Activated T-cell treated with anti-CD3 and anti-CD28 coated beads, Interleukin-2, amount 50 U/mL, for 72 hours (primary cell): ENCODE measurements around the gene ACSM2B. TPM values are rescaled to one million over a fixed set of nuclear protein-coding genes. Genes with fewer than 3 reads are reported as not detected.
"Not testable (repeated sequence)": the region's sequence is repeated elsewhere in the genome, so short reads cannot be mapped to it uniquely, and the experiment has no call there.

Experiments
- ATAC-seq, 2 donors: fragments of 150-1000 bp; cut with Tn5 transposase; replicated peaks in 1 of 2; 2 replicates each; pipeline ENCODE4 v1.10.0; 2021; ENCODE audit warnings: moderate library complexity in 2 of 2, mild to moderate bottlenecking in 1 of 2
- DNase-seq, 2 donors: peaks; one replicate each; pipeline ENCODE4 v3.0.0; 2021 to 2022; ENCODE audit warnings: mixed read lengths in 1 of 2
- H3K27ac Mint-ChIP-seq: one replicate; pipeline ENCODE4 v1.8.0; 2022; ENCODE audit warnings: mild to moderate bottlenecking, moderate library complexity, mixed read lengths
- H3K27me3 Mint-ChIP-seq: one replicate; pipeline ENCODE4 v1.8.0; 2022; ENCODE audit warnings: low read depth, mixed read lengths
- H3K36me3 Mint-ChIP-seq, 2 donors: one replicate each; pipeline ENCODE4 v1.8.0; 2022; ENCODE audit warnings: mixed read lengths in 2 of 2, mild to moderate bottlenecking in 1 of 2; ENCODE audit not compliant: insufficient read depth in 2 of 2
- H3K4me1 Mint-ChIP-seq: one replicate; pipeline ENCODE4 v1.8.0; 2022; ENCODE audit warnings: low read depth, mixed read lengths
- H3K4me3 Mint-ChIP-seq, 2 donors: one replicate each; pipeline ENCODE4 v1.8.0; 2022; ENCODE audit warnings: mild to moderate bottlenecking in 2 of 2, mixed read lengths in 2 of 2, moderate library complexity in 2 of 2
- H3K9me3 Mint-ChIP-seq, 2 donors: one replicate each; pipeline ENCODE4 v1.8.0; 2022; ENCODE audit warnings: mixed read lengths in 2 of 2
- total RNA-seq, 2 donors: library from RNA; stranded (reverse); gene quantifications; one replicate each; pipeline ENCODE4 v1.2.3, GENCODE V29; 2022

ACSM2B gene
- total RNA-seq, 2 donors from 2014 or later, result 0.10 TPM; not detected in 1

DNA sequence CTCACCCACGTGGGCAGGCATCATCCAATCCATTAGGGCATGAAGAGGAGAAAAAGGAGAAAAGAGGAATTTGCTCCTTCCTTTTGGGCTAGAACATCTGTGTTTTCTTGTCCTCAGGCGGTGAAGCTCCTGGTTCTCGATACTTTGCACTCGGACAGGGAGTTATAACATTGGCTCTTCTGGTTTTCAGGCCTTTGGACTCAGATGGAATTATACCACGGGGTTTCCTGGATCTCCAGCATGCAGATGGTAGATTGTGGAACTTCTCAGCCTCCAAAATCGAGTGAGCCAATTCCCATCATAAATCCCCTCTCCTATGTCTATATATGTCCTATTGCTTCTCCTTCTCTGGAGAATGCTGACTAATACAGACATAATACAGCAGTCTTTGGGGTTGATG lies 9.9 kb upstream of the ACSM2B start:
- not testable (repeated sequence) for H3K9me3 Mint-ChIP-seq, H3K27me3 Mint-ChIP-seq, H3K4me1 Mint-ChIP-seq, DNase-seq, H3K36me3 Mint-ChIP-seq, ATAC-seq, H3K4me3 Mint-ChIP-seq, H3K27ac Mint-ChIP-seq

DNA sequence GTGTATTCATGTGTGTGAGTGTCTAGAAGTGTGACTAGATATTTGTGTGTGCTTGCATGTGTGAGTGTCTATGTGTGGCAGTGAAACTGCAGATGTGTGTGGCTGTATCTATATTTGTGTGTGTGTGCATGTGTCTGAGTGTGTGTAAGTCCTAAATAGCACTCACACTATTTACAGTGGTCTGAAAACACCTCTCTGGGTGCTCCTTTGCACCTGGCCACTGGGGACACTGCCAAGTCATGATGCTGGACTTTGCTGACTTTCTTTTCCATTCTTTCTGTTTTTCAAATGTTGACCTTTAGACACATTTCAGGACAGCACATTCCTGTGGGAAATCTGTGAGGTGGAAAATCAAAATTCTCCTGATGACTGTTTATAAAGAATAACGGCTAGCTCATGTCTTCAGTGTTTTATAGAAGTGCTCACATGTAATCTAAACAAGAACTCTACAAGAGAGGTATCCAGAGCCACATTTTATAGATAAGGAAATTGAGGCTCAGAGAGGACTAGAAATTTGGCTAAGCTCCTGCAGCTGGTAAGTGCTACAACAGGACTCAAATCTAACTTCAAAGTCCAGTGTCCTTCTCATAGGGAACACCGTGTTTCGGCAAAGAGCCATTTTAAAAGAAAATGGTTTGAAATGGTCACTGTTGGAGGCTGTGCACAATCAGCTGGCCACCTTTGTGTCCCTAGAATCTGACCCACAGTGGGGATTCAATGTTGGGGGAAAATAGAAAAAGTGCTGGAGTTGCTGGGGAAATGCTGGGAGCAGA lies 4.5 kb upstream of the ACSM2B start:
- not testable (repeated sequence) for H3K36me3 Mint-ChIP-seq, H3K4me3 Mint-ChIP-seq

DNA sequence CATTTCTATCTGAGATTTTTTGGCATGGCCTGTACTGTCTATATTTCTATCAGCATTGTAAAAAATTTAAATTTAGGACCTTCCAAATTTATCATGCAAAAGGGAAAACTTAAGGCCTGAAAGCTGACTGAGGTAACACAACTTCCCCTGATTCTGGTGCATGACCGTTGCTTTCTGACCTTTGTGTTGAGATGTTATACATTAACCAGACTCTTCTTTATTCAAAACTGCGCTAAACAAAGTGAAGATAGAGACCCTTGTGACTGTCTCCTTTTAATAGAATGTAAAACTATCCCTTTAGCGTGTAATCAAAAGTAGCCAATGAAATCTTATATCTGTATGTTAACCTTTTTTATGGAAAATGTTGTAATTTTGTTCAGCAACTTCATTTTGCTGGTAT lies 1.9 kb upstream of the ACSM2B start:
- H3K9me3 Mint-ChIP-seq, H3K4me1 Mint-ChIP-seq, H3K36me3 Mint-ChIP-seq, DNase-seq, ATAC-seq, H3K4me3 Mint-ChIP-seq, H3K27me3 Mint-ChIP-seq, H3K27ac Mint-ChIP-seq: not testable (repeated sequence)

More for the DNA sequence above, 4.5 kb upstream of the ACSM2B start:
- not testable (repeated sequence) for H3K27ac Mint-ChIP-seq, H3K4me1 Mint-ChIP-seq, H3K9me3 Mint-ChIP-seq, DNase-seq, ATAC-seq, H3K27me3 Mint-ChIP-seq

GRCh38 chr16:20569117-20569651 lies 7.0 kb downstream of the ACSM2B start:
- H3K36me3 Mint-ChIP-seq, H3K27me3 Mint-ChIP-seq, ATAC-seq, DNase-seq, H3K27ac Mint-ChIP-seq, H3K4me1 Mint-ChIP-seq, H3K4me3 Mint-ChIP-seq, H3K9me3 Mint-ChIP-seq: not testable (repeated sequence)

DNA sequence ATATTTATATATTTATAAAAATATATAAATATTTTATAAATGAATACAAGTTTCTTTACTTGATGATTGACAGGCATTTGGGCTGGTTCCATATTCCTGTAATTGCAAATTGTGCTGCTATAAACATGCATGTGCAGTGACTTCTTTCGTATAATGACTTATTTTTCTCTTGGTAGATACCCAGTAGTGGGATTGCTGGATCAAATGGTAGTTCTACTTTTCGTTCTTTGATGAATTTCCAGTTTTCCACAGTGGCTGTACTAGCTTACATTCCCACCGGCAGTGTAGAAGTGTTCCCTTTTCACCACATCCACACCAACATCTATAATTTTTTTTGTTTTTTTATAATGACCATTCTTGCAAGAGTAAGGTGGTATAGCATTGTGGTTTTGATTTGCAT lies 7.8 kb downstream of the ACSM2B start:
- no peaks in the 10 kb centered on the region for H3K36me3 Mint-ChIP-seq
- H3K27me3 Mint-ChIP-seq, result no peaks in the 10 kb centered on the region
- no peaks in the 10 kb centered on the region for H3K4me1 Mint-ChIP-seq
- ATAC-seq (no peak), DNase-seq (no peak)
- no peak overlapping the region for H3K27ac Mint-ChIP-seq
- no peaks in the 10 kb centered on the region for H3K9me3 Mint-ChIP-seq
- H3K4me3 Mint-ChIP-seq, result no peak overlapping the region

DNA sequence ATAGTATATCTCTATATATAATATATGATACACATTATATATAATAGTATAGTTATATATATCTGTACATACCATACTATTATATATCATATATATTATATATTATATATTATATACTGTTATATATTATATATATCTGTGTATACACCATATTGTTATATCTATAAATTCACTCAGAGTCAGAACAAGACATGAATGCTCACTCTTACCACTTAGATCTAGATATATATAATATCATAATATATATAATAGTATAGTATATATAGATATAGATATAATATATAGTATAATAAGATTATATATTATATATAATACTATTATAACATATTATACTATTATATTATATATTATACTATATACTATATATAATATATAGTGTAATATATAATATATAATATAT lies 9.3 kb downstream of the ACSM2B start:
- peaks cover 0 to 2% of the 10 kb centered on the region in 2 donors for H3K36me3 Mint-ChIP-seq
- DNase-seq (no peak), ATAC-seq (no peak)
- H3K27ac Mint-ChIP-seq, result no peak overlapping the region
- H3K9me3 Mint-ChIP-seq, result peaks cover 2 to 3% of the 10 kb centered on the region in 2 donors
- no peak overlapping the region for H3K4me3 Mint-ChIP-seq
- H3K4me1 Mint-ChIP-seq, result no peaks in the 10 kb centered on the region
- no peaks in the 10 kb centered on the region for H3K27me3 Mint-ChIP-seq

DNA sequence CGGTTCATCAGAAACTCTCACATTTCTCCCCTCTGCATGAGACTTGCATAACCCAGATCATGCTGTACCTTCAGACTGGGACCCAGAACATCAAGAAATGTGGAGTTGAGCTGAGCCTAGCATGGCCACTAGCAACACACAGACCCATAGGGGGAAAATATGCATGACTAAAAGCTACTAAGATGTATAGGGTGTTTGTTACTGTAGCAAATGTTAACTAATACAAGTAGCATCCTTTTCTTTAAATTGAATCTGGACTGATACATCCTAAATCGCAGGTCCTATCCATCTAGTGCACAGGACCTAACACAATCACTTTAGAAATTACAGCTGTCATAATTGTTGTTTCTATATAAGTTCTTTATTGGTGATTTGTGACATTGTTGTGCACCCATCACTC lies 10.8 kb downstream of the ACSM2B start:
- H3K4me1 Mint-ChIP-seq, H3K9me3 Mint-ChIP-seq, DNase-seq, H3K27me3 Mint-ChIP-seq, ATAC-seq, H3K4me3 Mint-ChIP-seq, H3K27ac Mint-ChIP-seq, H3K36me3 Mint-ChIP-seq: not testable (repeated sequence)

- H3K9me3 Mint-ChIP-seq, ATAC-seq, H3K36me3 Mint-ChIP-seq, H3K27me3 Mint-ChIP-seq, H3K4me3 Mint-ChIP-seq, H3K27ac Mint-ChIP-seq, H3K4me1 Mint-ChIP-seq, DNase-seq: not testable (repeated sequence)
These were observed 11.9 kb downstream of the ACSM2B start for GRCh38 chr16:20564218-20564617.

GRCh38 chr16:20555628-20556027 lies 20.5 kb downstream of the ACSM2B start:
- H3K4me3 Mint-ChIP-seq, H3K36me3 Mint-ChIP-seq, DNase-seq, H3K27me3 Mint-ChIP-seq, H3K9me3 Mint-ChIP-seq, H3K27ac Mint-ChIP-seq, ATAC-seq: not testable (repeated sequence)
- peaks cover 21% of the 10 kb centered on the region for H3K4me1 Mint-ChIP-seq

DNA sequence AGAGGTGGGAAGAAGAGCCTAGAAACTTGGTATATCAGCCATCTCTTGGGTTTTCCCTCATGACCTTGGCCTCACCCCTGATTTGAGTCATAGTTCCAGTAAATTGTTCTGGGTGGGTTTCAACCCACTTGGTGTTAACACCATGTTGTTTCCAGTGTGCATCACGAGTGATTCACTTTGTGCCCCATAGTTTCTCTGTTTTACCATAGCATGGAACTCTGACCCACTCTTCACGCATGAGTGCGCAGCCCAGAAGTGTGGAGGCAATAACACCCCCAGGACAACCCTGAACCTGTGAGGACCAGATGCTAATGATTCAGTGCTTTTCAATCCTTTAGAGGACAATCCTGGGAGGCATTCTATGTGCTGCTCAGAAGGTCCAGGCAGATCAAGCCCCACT lies 21.5 kb downstream of the ACSM2B start:
- H3K27me3 Mint-ChIP-seq, H3K27ac Mint-ChIP-seq, H3K36me3 Mint-ChIP-seq, H3K4me3 Mint-ChIP-seq, H3K9me3 Mint-ChIP-seq: not testable (repeated sequence)
- H3K4me1 Mint-ChIP-seq, result peaks cover 21% of the 10 kb centered on the region
- peak; percentile 2 to 41 for DNase-seq
- peak; percentile 81 to 92 for ATAC-seq

GRCh38 chr16:20553493-20553892 lies 22.7 kb downstream of the ACSM2B start:
- not testable (repeated sequence) for H3K27me3 Mint-ChIP-seq, H3K9me3 Mint-ChIP-seq, ATAC-seq, DNase-seq, H3K27ac Mint-ChIP-seq, H3K36me3 Mint-ChIP-seq
- Mint-ChIP-seq H3K4me1 (peaks cover 21% of the 10 kb centered on the region), H3K4me3 (peak overlapping the region in 1 of 2 donors; percentile 31)

- not testable (repeated sequence) for DNase-seq, H3K9me3 Mint-ChIP-seq, H3K4me1 Mint-ChIP-seq, H3K36me3 Mint-ChIP-seq, H3K4me3 Mint-ChIP-seq, H3K27ac Mint-ChIP-seq, ATAC-seq
- H3K27me3 Mint-ChIP-seq, result peaks cover 25% of the 10 kb centered on the region
These were observed 29.2 kb downstream of the ACSM2B start for GRCh38 chr16:20546951-20547350.

- H3K27me3 Mint-ChIP-seq, result peaks cover 25% of the 10 kb centered on the region
- not testable (repeated sequence) for H3K4me3 Mint-ChIP-seq, H3K27ac Mint-ChIP-seq, H3K36me3 Mint-ChIP-seq, H3K4me1 Mint-ChIP-seq, DNase-seq, ATAC-seq, H3K9me3 Mint-ChIP-seq
These were observed 29.8 kb downstream of the ACSM2B start for GRCh38 chr16:20546278-20546853.
